ENCODE results near the gene XPO5. TPM values are rescaled to one million over a fixed set of nuclear protein-coding genes. Genes with fewer than 3 reads are reported as not detected.
A peak's percentile ranks its signal among the peaks of the same experiment; 100 is the strongest.

Gene XPO5
- total RNA-seq, 1 experiment from 2014 or later: 97.8 TPM

GRCh38 chr6:43578748-43579147, 2.9 kb upstream of the XPO5 start:
- H3K4me1 Mint-ChIP-seq: peaks cover 15% of the 10 kb centered on the region
- no peaks in the 10 kb centered on the region for H3K9me3 Mint-ChIP-seq
- ATAC-seq (no peak), DNase-seq (ENCODE audit: low spot score) (no peak)
- H3K4me3 Mint-ChIP-seq: no peak overlapping the region
- POLR2A ChIA-PET: no interaction called here
- no peaks in the 10 kb centered on the region for H3K27me3 Mint-ChIP-seq (ENCODE audit: low read depth)
- CTCF ChIA-PET: no interaction called here
- H3K36me3 Mint-ChIP-seq: peaks cover 28% of the 10 kb centered on the region
- no peak overlapping the region for H3K27ac Mint-ChIP-seq
- TF ChIP-seq ELF4 (CRISPR knock-in tag; IDR thresholded peaks at IDR 0.05; ENCODE audit: low read depth): no peak
- no peak for TF ChIP-seq JUN (CRISPR knock-in tag; IDR thresholded peaks at IDR 0.05)
- no peak for TF ChIP-seq NR3C1 (CRISPR knock-in tag; conservative IDR thresholded peaks at IDR 0.05; ENCODE audit: low read depth)
- no peak for TF ChIP-seq E2F1 (CRISPR knock-in tag; IDR thresholded peaks at IDR 0.05)
- no peak for TF ChIP-seq SP1 (CRISPR knock-in tag; conservative IDR thresholded peaks at IDR 0.05)
- no peak for TF ChIP-seq GTF2I (CRISPR knock-in tag; conservative IDR thresholded peaks at IDR 0.05)
- no peak for TF ChIP-seq HMGA2 (CRISPR knock-in tag; IDR thresholded peaks at IDR 0.05)
- TF ChIP-seq MLX (CRISPR knock-in tag; IDR thresholded peaks at IDR 0.05): no peak
- no peak for TF ChIP-seq RELA (CRISPR knock-in tag; IDR thresholded peaks at IDR 0.05; ENCODE audit: borderline replicate concordance)
- no peak for TF ChIP-seq NFYB (CRISPR knock-in tag; conservative IDR thresholded peaks at IDR 0.05; ENCODE audit: low read depth)
- TF ChIP-seq CBFB (CRISPR knock-in tag; IDR thresholded peaks at IDR 0.05; ENCODE audit: low read depth): no peak
- TF ChIP-seq SOX15 (CRISPR knock-in tag; IDR thresholded peaks at IDR 0.05): no peak
- TF ChIP-seq FOXK1 (CRISPR knock-in tag; IDR thresholded peaks at IDR 0.05): no peak

- H3K27ac Mint-ChIP-seq: peak overlapping the region; percentile 78
- peaks cover 15% of the 10 kb centered on the region for H3K4me1 Mint-ChIP-seq
- ChIA-PET CTCF (interaction anchor here (1.1 to 2.1 kb wide), 2 partner anchors 33 to 504 kb away, joined by 3 to 8 read pairs; no protein-coding TSS in a partner anchor), POLR2A (interaction anchor here (1.2 kb wide), 1 partner anchor 35 kb away, joined by 3 read pairs; no protein-coding TSS in a partner anchor)
- H3K27me3 Mint-ChIP-seq (ENCODE audit: low read depth): no peaks in the 10 kb centered on the region
- TF ChIP-seq FOXK1 (CRISPR knock-in tag; IDR thresholded peaks at IDR 0.05) (no peak), JUN (CRISPR knock-in tag; IDR thresholded peaks at IDR 0.05) (peak; percentile 83; the same call in 1 of the 2 replicates), TP53 (CRISPR knock-in tag; IDR thresholded peaks at IDR 0.05) (no peak), ZNF416 (CRISPR knock-in tag; IDR thresholded peaks at IDR 0.05) (0 out of 2 replicates have a peak, but pooled peaks have one; percentile 10), OVOL2 (CRISPR knock-in tag; IDR thresholded peaks at IDR 0.05; ENCODE audit: borderline replicate concordance) (no peak), TEAD4 (CRISPR knock-in tag; IDR thresholded peaks at IDR 0.05) (0 out of 2 replicates have a peak, but pooled peaks have one; percentile 46), GABPB1 (CRISPR knock-in tag; IDR thresholded peaks at IDR 0.05) (no peak), ZBTB21 (CRISPR knock-in tag; IDR thresholded peaks at IDR 0.05; ENCODE audit: borderline replicate concordance) (no peak), USF1 (CRISPR knock-in tag; IDR thresholded peaks at IDR 0.05) (0 out of 2 replicates have a peak, but pooled peaks have one; percentile 9), NFE2L1 (CRISPR knock-in tag; IDR thresholded peaks at IDR 0.05) (no peak; the same call in 1 of the 2 replicates), ZNF396 (CRISPR knock-in tag; IDR thresholded peaks at IDR 0.05; ENCODE audit: borderline replicate concordance) (no peak)
- H3K36me3 Mint-ChIP-seq: peaks cover 41% of the 10 kb centered on the region
- peak overlapping the region; percentile 98 for H3K4me3 Mint-ChIP-seq
- H3K9me3 Mint-ChIP-seq: no peaks in the 10 kb centered on the region
- peak; percentile 46 for ATAC-seq
- DNase-seq (ENCODE audit: low spot score): peak; percentile 40
Measured at GRCh38 chr6:43575105-43575771, 600 bp downstream of the XPO5 start.

GRCh38 chr6:43572015-43572414, 3.8 kb downstream of the XPO5 start:
- Mint-ChIP-seq H3K9me3 (no peaks in the 10 kb centered on the region), H3K36me3 (peaks cover 52% of the 10 kb centered on the region), H3K4me1 (peaks cover 5% of the 10 kb centered on the region), H3K27me3 (ENCODE audit: low read depth) (no peaks in the 10 kb centered on the region), H3K4me3 (no peak overlapping the region), H3K27ac (no peak overlapping the region)
- CTCF ChIA-PET: no interaction called here
- POLR2A ChIA-PET: no interaction called here
- ATAC-seq (no peak), DNase-seq (ENCODE audit: low spot score) (no peak)
- TF ChIP-seq CTCF (IDR thresholded peaks at IDR 0.05) (no peak), PRRX2 (CRISPR knock-in tag; IDR thresholded peaks at IDR 0.05) (no peak), ZNF121 (CRISPR knock-in tag; IDR thresholded peaks at IDR 0.05) (no peak), ZNF281 (CRISPR knock-in tag; IDR thresholded peaks at IDR 0.05) (no peak), NR1H2 (CRISPR knock-in tag; IDR thresholded peaks at IDR 0.05) (no peak), FOXJ3 (CRISPR knock-in tag; IDR thresholded peaks at IDR 0.05; ENCODE audit: borderline replicate concordance) (no peak)

All from WTC11 (cell line).